Measurements from ENCODE around the gene CAMTA1.

Gene CAMTA1

GRCh38 chr1:7043191-7043549 is 257.9 kb downstream of the CAMTA1 start:
- no peak for TF ChIP-seq ZNF274 (IDR thresholded peaks at IDR 0.05; ENCODE audit: low read depth, low read length)
- H3K4me3 ChIP-seq (ENCODE audit: low read length), result no peak overlapping the region

- H3K4me3 ChIP-seq (ENCODE audit: low read length), result no peak overlapping the region
- no peak for TF ChIP-seq ZNF274 (IDR thresholded peaks at IDR 0.05; ENCODE audit: low read depth, low read length)
Measured at GRCh38 chr1:7043719-7044535, 258.7 kb downstream of the CAMTA1 start.

GRCh38 chr1:7045897-7046296 is 260.6 kb downstream of the CAMTA1 start:
- no peak for TF ChIP-seq ZNF274 (IDR thresholded peaks at IDR 0.05; ENCODE audit: low read depth, low read length)
- H3K4me3 ChIP-seq (ENCODE audit: low read length), result no peak overlapping the region

- no peak for TF ChIP-seq ZNF274 (IDR thresholded peaks at IDR 0.05; ENCODE audit: low read depth, low read length)
- no peak overlapping the region for H3K4me3 ChIP-seq (ENCODE audit: low read length)
Measured at GRCh38 chr1:7046314-7046713, 261.1 kb downstream of the CAMTA1 start.

- H3K4me3 ChIP-seq (ENCODE audit: low read length), result no peak overlapping the region
- no peak for TF ChIP-seq ZNF274 (IDR thresholded peaks at IDR 0.05; ENCODE audit: low read depth, low read length)
Measured at GRCh38 chr1:7046891-7047290, 261.6 kb downstream of the CAMTA1 start.

GRCh38 chr1:7047866-7048265 is 262.6 kb downstream of the CAMTA1 start:
- no peak for TF ChIP-seq ZNF274 (IDR thresholded peaks at IDR 0.05; ENCODE audit: low read depth, low read length)
- no peak overlapping the region for H3K4me3 ChIP-seq (ENCODE audit: low read length)

GRCh38 chr1:7048395-7048794 is 263.1 kb downstream of the CAMTA1 start:
- no peak for TF ChIP-seq ZNF274 (IDR thresholded peaks at IDR 0.05; ENCODE audit: low read depth, low read length)
- H3K4me3 ChIP-seq (ENCODE audit: low read length), result no peak overlapping the region

- no peak for TF ChIP-seq ZNF274 (IDR thresholded peaks at IDR 0.05; ENCODE audit: low read depth, low read length)
- no peak overlapping the region for H3K4me3 ChIP-seq (ENCODE audit: low read length)
Measured at GRCh38 chr1:7049913-7050625, 264.8 kb downstream of the CAMTA1 start.

GRCh38 chr1:7050751-7051665 is 265.8 kb downstream of the CAMTA1 start:
- no peak for TF ChIP-seq ZNF274 (IDR thresholded peaks at IDR 0.05; ENCODE audit: low read depth, low read length)
- no peak overlapping the region for H3K4me3 ChIP-seq (ENCODE audit: low read length)

GRCh38 chr1:7052701-7053100 is 267.4 kb downstream of the CAMTA1 start:
- TF ChIP-seq ZNF274 (IDR thresholded peaks at IDR 0.05; ENCODE audit: low read depth, low read length), result no peak
- no peak overlapping the region for H3K4me3 ChIP-seq (ENCODE audit: low read length)

GRCh38 chr1:7060745-7061144 is 275.5 kb downstream of the CAMTA1 start:
- TF ChIP-seq ZNF274 (IDR thresholded peaks at IDR 0.05; ENCODE audit: low read depth, low read length), result no peak
- H3K4me3 ChIP-seq (ENCODE audit: low read length), result no peak overlapping the region

GRCh38 chr1:7062346-7063061 is 277.2 kb downstream of the CAMTA1 start:
- no peak overlapping the region for H3K4me3 ChIP-seq (ENCODE audit: low read length)
- TF ChIP-seq ZNF274 (IDR thresholded peaks at IDR 0.05; ENCODE audit: low read depth, low read length), result no peak

- H3K4me3 ChIP-seq (ENCODE audit: low read length), result no peak overlapping the region
- no peak for TF ChIP-seq ZNF274 (IDR thresholded peaks at IDR 0.05; ENCODE audit: low read depth, low read length)
Measured at GRCh38 chr1:7063981-7064380, 278.7 kb downstream of the CAMTA1 start.

GRCh38 chr1:7068552-7068951 is 283.3 kb downstream of the CAMTA1 start:
- no peak for TF ChIP-seq ZNF274 (IDR thresholded peaks at IDR 0.05; ENCODE audit: low read depth, low read length)
- no peak overlapping the region for H3K4me3 ChIP-seq (ENCODE audit: low read length)

Data from GM08714 (cell line).